HEK293 (cell line): ENCODE measurements around the gene ARHGDIB.

Source experiments
- CTCF ChIA-PET: fragments of 350-600 bp; formaldehyde crosslinking; extraction: SDS; loops from one replicate; lab custom pipeline; 2021; ENCODE audit warnings: antibody characterized with exemption; lab: Yijun Ruan, JAX
- POLR2A ChIA-PET: fragments of 300-600 bp; formaldehyde crosslinking; extraction: SDS; loops from one replicate; lab custom pipeline; 2020; ENCODE audit warnings: antibody characterized with exemption, inconsistent platforms; lab: Yijun Ruan, JAX
- H3K27ac ChIP-seq: fragments of 200-500 bp; sonication (Bioruptor generic); 2 replicates; pipeline ENCODE4 v1.5.1; 2014; ENCODE audit warnings: low read depth, low read length, control low read depth, inconsistent platforms; ENCODE audit errors: extremely low read depth
- H3K36me3 ChIP-seq, 2 experiments: fragments of 200-500 bp in 1 of 2; sonication (Bioruptor generic) in 1 of 2; 1 replicate in 1 of 2; 2 replicates in 1 of 2; pipeline ENCODE4 v1.5.1; 2014 to 2017; ENCODE audit warnings: inconsistent platforms in 2 of 2, low read length in 2 of 2; ENCODE audit not compliant: control insufficient read depth in 2 of 2, insufficient read depth in 1 of 2
- H3K4me1 ChIP-seq: fragments of 200-500 bp; sonication (Bioruptor generic); 2 replicates; pipeline ENCODE4 v1.5.1; 2014; ENCODE audit warnings: mild to moderate bottlenecking, low read length, inconsistent platforms; ENCODE audit not compliant: control insufficient read depth, insufficient read depth
- H3K4me3 ChIP-seq: 2 replicates; pipeline ENCODE4 v1.5.1; 2011; ENCODE audit warnings: low read depth, mild to moderate bottlenecking, control low read depth, low read length, moderate library complexity
- H3K9me3 ChIP-seq: fragments of 200-500 bp; sonication (Bioruptor generic); 2 replicates; pipeline ENCODE4 v1.5.1; 2014; ENCODE audit warnings: low read depth, low read length, inconsistent platforms; ENCODE audit not compliant: control insufficient read depth, insufficient read depth
- HOXA7 ChIP-seq: sonication (generic); formaldehyde crosslinking; IDR thresholded peaks from 2 replicates; pipeline ENCODE4 v1.8.1; 2022; ENCODE audit warnings: missing genetic modification reagents, borderline replicate concordance
- KLF7 ChIP-seq: fragments of 450-650 bp; formaldehyde crosslinking; IDR thresholded peaks from 2 replicates; pipeline ENCODE4 v1.5.1; 2016; ENCODE audit warnings: missing biosample characterization, missing genetic modification characterization, borderline replicate concordance
- KLF9 ChIP-seq: fragments of 450-650 bp; formaldehyde crosslinking; IDR thresholded peaks from 2 replicates; pipeline ENCODE4 v1.5.1; 2016; ENCODE audit warnings: missing biosample characterization, missing genetic modification characterization, low read depth
- RBAK ChIP-seq: fragments of 450-650 bp; formaldehyde crosslinking; IDR thresholded peaks from 2 replicates; pipeline ENCODE4 v1.5.1; 2016; ENCODE audit warnings: missing biosample characterization, missing genetic modification characterization
- SALL2 ChIP-seq: fragments of 450-650 bp; formaldehyde crosslinking; IDR thresholded peaks from 2 replicates; pipeline ENCODE4 v1.5.0; 2017; ENCODE audit warnings: missing biosample characterization, mild to moderate bottlenecking, missing genetic modification characterization, borderline replicate concordance
- SETDB1 ChIP-seq: IDR thresholded peaks from one replicate; pipeline ENCODE4 v1.6.1; 2017; ENCODE audit warnings: mild to moderate bottlenecking, low read length, moderate library complexity, mixed read lengths; ENCODE audit not compliant: insufficient read length
- ZBTB17 ChIP-seq: fragments of 450-650 bp; formaldehyde crosslinking; IDR thresholded peaks from 2 replicates; pipeline ENCODE4 v1.5.1; 2016; ENCODE audit warnings: missing biosample characterization, missing genetic modification characterization
- ZIC2 ChIP-seq: fragments of 450-650 bp; formaldehyde crosslinking; IDR thresholded peaks from 2 replicates; pipeline ENCODE4 v1.5.1; 2016; ENCODE audit warnings: missing biosample characterization, missing genetic modification characterization
- ZNF10 ChIP-seq: fragments of 450-650 bp; formaldehyde crosslinking; IDR thresholded peaks from 2 replicates; pipeline ENCODE4 v1.5.1; 2017; ENCODE audit warnings: missing biosample characterization, missing genetic modification characterization
- ZNF140 ChIP-seq: fragments of 450-650 bp; formaldehyde crosslinking; IDR thresholded peaks from 2 replicates; pipeline ENCODE4 v1.5.1; 2016; ENCODE audit warnings: missing biosample characterization, missing genetic modification characterization
- ZNF175 ChIP-seq: fragments of 450-650 bp; formaldehyde crosslinking; IDR thresholded peaks from 2 replicates; pipeline ENCODE4 v1.5.1; 2016; ENCODE audit warnings: missing biosample characterization, missing genetic modification characterization
- ZNF214 ChIP-seq: fragments of 450-650 bp; formaldehyde crosslinking; IDR thresholded peaks from 2 replicates; pipeline ENCODE4 v1.5.1; 2017; ENCODE audit warnings: missing biosample characterization, mild to moderate bottlenecking, missing genetic modification characterization, borderline replicate concordance
- ZNF324 ChIP-seq: fragments of 450-650 bp; formaldehyde crosslinking; IDR thresholded peaks from 2 replicates; pipeline ENCODE4 v1.5.1; 2016; ENCODE audit warnings: missing biosample characterization, missing genetic modification characterization
- ZNF521 ChIP-seq: fragments of 450-650 bp; formaldehyde crosslinking; IDR thresholded peaks from 2 replicates; pipeline ENCODE4 v1.5.1; 2017; ENCODE audit warnings: missing biosample characterization, mild to moderate bottlenecking, missing genetic modification characterization
- ZNF529 ChIP-seq: fragments of 450-650 bp; formaldehyde crosslinking; IDR thresholded peaks from 2 replicates; pipeline ENCODE4 v1.5.1; 2017; ENCODE audit warnings: missing genetic modification characterization, missing biosample characterization; ENCODE audit not compliant: insufficient replicate concordance
- ZNF768 ChIP-seq: fragments of 450-650 bp; formaldehyde crosslinking; IDR thresholded peaks from 2 replicates; pipeline ENCODE4 v1.5.1; 2018; ENCODE audit warnings: missing biosample characterization, mild to moderate bottlenecking, missing genetic modification characterization
- ZNF776 ChIP-seq: fragments of 450-650 bp; formaldehyde crosslinking; IDR thresholded peaks from 2 replicates; pipeline ENCODE4 v1.5.0; 2017; ENCODE audit warnings: missing biosample characterization, missing genetic modification characterization, borderline replicate concordance
- ZNF837 ChIP-seq: fragments of 450-650 bp; formaldehyde crosslinking; IDR thresholded peaks from 2 replicates; pipeline ENCODE4 v1.5.1; 2016; ENCODE audit warnings: missing biosample characterization, missing genetic modification characterization
- ZSCAN16 ChIP-seq: fragments of 450-650 bp; formaldehyde crosslinking; IDR thresholded peaks from 2 replicates; pipeline ENCODE4 v1.5.1; 2016; ENCODE audit warnings: missing biosample characterization, missing genetic modification characterization
- ZSCAN30 ChIP-seq: fragments of 450-650 bp; IDR thresholded peaks from 2 replicates; pipeline ENCODE4 v1.5.1; 2018; ENCODE audit warnings: missing biosample characterization, mild to moderate bottlenecking, missing genetic modification characterization, moderate library complexity
- TF ChIP-seq, protein P1 (sequence below): fragments of 450-650 bp; formaldehyde crosslinking; IDR thresholded peaks from 2 replicates; pipeline ENCODE4 v1.5.1; 2016; ENCODE audit warnings: missing biosample characterization, missing genetic modification characterization
- TF ChIP-seq, protein P2 (sequence below): fragments of 450-650 bp; formaldehyde crosslinking; IDR thresholded peaks from 2 replicates; pipeline ENCODE4 v1.5.1; 2016; ENCODE audit warnings: missing biosample characterization, missing genetic modification characterization

Gene ARHGDIB

DNA sequence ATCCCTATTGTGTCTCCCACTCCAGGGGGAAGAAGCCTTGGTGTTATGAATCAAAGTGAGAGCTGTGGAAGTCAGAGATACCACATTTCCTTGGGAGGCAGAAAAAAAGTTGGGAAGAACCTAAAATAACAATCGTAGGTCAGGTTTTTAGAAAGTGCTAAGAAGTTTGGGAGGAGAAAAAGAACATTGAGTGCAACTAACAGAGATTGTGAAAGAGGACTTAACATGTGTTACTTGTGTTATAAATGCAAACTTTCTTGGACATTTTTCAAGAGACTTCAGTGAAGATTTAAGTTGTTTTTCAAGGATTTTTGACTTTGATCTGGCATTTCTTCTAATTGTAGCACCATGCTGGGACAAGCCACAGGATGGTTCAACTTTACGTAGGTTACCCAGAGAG is 15.2 kb downstream of the ARHGDIB start (continued):
- TF ChIP-seq, protein P1, sequence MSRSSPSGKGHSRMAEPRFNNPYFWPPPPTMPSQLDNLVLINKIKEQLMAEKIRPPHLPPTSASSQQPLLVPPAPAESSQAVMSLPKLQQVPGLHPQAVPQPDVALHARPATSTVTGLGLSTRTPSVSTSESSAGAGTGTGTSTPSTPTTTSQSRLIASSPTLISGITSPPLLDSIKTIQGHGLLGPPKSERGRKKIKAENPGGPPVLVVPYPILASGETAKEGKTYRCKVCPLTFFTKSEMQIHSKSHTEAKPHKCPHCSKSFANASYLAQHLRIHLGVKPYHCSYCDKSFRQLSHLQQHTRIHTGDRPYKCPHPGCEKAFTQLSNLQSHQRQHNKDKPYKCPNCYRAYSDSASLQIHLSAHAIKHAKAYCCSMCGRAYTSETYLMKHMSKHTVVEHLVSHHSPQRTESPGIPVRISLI: no peak
- TF ChIP-seq ZSCAN30 (no peak), ZNF324 (tag by site-specific recombination) (no peak), KLF7 (tag by site-specific recombination) (no peak), HOXA7 (CRISPR knock-in tag) (no peak)

DNA sequence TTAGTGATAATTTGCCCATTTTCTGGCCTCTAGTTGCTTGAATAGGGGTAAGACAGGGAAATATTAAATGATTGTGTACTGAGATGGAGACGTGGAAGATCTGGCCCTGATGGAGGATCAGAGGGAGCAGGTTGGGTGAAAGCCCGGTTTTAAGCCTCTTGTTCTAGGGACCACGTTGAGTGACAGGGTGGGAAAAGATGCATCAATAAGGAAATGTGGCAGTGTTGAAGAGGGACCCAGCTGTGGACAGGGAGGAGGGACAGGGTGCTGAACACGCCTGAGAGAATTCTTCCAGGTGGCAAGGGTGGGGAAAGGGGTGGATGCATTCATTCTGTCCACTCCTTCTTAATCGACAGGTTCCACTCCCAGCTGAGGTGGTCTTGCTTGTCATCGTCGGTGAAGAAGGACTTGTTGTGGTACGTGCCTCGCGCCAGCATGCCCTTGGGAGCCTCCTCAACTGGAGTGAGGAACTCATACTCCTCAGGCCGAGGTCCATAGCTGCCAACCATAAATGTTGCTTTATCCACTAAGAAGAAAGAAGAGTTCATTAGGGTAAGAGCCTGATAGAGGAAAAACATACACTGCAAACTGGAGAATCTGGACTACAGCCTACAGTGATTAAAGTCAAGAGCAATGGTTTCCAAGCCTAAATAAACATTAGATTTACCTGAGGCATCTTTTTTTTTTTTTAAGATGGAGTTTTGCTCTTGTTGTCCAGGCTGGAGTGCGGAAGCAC is 19.0 kb downstream of the ARHGDIB start:
- TF ChIP-seq ZNF521 (tag by site-specific recombination): no peak
- TF ChIP-seq, all 188 proteins: peak for 0
- CTCF ChIA-PET: interaction anchor here (0.5 kb wide), 1 partner anchor 627 kb away, joined by 3 read pairs; no protein-coding TSS in a partner anchor
- H3K36me3 ChIP-seq: no peaks in the 10 kb centered on the region

DNA sequence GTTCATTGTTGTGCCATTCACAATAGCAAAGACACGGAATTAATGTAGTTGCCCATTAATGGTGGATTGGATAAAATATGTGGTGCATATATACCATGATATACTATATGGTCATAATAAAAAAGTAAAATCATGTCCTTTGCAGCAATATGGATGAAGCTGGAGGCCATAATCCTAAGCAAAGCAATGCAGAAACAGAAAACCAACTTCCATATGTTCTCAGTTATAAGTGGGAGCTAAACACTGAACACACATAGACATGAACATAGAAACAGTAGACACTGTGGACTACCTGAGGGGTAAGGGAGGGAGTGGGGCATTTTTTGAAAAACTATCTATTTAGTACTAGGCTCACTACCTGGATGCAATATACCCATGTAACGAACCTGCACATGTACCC is 20.0 kb downstream of the ARHGDIB start:
- H3K9me3 ChIP-seq: no peaks in the 10 kb centered on the region
- TF ChIP-seq ZBTB17 (tag by site-specific recombination): no peak
- no peak for TF ChIP-seq ZNF768
- no peak for TF ChIP-seq SALL2 (tag by site-specific recombination)
- no peak for TF ChIP-seq RBAK (tag by site-specific recombination)
- TF ChIP-seq SETDB1: no peak
- TF ChIP-seq, all 188 proteins: peak for 0
- Histone ChIP-seq H3K4me3 (no peak overlapping the region), H3K27ac (no peak overlapping the region), H3K36me3 (no peaks in the 10 kb centered on the region), H3K4me1 (no peaks in the 10 kb centered on the region)
- ChIA-PET CTCF (interaction anchor here (0.5 kb wide), 1 partner anchor 628 kb away, joined by 3 read pairs; no protein-coding TSS in a partner anchor), POLR2A (no interaction called here)

More for the DNA sequence above, 19.0 kb downstream of the ARHGDIB start:
- H3K9me3 ChIP-seq: no peaks in the 10 kb centered on the region
- no peak overlapping the region for H3K27ac ChIP-seq
- H3K4me3 ChIP-seq: no peak overlapping the region
- POLR2A ChIA-PET: no interaction called here
- H3K4me1 ChIP-seq: no peaks in the 10 kb centered on the region

DNA sequence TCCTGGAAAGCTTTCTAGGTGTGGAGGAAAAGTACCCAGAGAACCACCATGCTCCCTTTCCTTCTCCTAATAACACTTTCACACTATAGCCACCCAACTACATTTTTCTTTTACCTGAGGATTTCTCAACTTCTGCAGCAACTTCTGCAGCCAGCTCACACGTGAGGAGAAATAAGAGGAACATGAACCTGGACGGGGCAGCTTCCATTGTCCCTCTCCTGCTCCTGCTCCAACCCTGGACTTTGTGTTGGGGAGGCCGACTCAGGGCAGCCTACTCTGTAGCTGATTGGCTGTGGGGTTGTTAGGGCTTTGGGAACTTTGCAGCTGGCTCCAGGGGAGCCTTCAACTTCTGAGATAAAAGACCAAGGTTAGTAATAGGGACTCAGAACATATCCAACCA is 23.1 kb downstream of the ARHGDIB start, which contains the start of gene ERP27:
ERP27 (minus strand) TSS at position 237 of the 400 bp plus-strand sequence; CDS start at position 208, 29 bp downstream.
- H3K27ac ChIP-seq: no peak within 1 kb of the TSS
- CTCF ChIA-PET: no interaction called here
- POLR2A ChIA-PET: no interaction called here

DNA sequence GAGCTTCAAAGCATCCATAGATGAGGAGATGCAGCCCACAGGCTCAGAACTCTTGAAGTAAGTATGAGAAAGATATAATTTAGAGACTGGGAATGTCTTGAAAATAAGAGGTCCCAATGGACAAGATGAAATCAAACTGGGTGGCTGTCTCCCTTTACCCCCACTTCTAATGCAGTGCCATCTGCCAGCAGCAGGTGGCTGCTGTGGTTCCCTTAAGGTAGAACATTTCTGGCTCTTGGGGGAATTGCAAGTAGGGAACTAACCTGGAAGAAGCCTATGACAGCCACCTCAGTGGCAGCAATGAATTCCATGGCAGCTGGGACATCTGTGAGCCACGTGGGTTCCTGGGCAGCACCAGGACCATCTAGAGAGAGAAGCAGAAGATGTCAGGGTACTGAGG is 23.7 kb downstream of the ARHGDIB start:
- no peaks in the 10 kb centered on the region for H3K4me1 ChIP-seq
- CTCF ChIA-PET: interaction anchor here (0.6 kb wide), 1 partner anchor 563 kb away, joined by 4 read pairs; no protein-coding TSS in a partner anchor
- H3K9me3 ChIP-seq: no peaks in the 10 kb centered on the region
- no peaks in the 10 kb centered on the region for H3K36me3 ChIP-seq
- POLR2A ChIA-PET: no interaction called here
- TF ChIP-seq ZNF837 (tag by site-specific recombination): no peak
- TF ChIP-seq ZSCAN16 (tag by site-specific recombination): no peak
- no peak for TF ChIP-seq ZNF214 (tag by site-specific recombination)
- no peak for TF ChIP-seq ZNF140
- TF ChIP-seq ZIC2 (tag by site-specific recombination): no peak
- TF ChIP-seq KLF9 (tag by site-specific recombination): no peak
- TF ChIP-seq ZNF10 (tag by site-specific recombination): no peak
- TF ChIP-seq, protein P2, sequence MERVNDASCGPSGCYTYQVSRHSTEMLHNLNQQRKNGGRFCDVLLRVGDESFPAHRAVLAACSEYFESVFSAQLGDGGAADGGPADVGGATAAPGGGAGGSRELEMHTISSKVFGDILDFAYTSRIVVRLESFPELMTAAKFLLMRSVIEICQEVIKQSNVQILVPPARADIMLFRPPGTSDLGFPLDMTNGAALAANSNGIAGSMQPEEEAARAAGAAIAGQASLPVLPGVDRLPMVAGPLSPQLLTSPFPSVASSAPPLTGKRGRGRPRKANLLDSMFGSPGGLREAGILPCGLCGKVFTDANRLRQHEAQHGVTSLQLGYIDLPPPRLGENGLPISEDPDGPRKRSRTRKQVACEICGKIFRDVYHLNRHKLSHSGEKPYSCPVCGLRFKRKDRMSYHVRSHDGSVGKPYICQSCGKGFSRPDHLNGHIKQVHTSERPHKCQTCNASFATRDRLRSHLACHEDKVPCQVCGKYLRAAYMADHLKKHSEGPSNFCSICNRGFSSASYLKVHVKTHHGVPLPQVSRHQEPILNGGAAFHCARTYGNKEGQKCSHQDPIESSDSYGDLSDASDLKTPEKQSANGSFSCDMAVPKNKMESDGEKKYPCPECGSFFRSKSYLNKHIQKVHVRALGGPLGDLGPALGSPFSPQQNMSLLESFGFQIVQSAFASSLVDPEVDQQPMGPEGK (tag by site-specific recombination): no peak
- H3K27ac ChIP-seq: no peak overlapping the region
- no peak overlapping the region for H3K4me3 ChIP-seq

More for the DNA sequence above, 23.1 kb downstream of the ARHGDIB start, which contains the start of gene ERP27:
- H3K9me3 ChIP-seq: no peaks in the 10 kb centered on the region
- no peak within 1 kb of the TSS for H3K4me3 ChIP-seq
- TF ChIP-seq ZNF175 (tag by site-specific recombination) (no peak), ZNF776 (tag by site-specific recombination) (no peak), ZNF529 (tag by site-specific recombination) (no peak)
- H3K4me1 ChIP-seq: no peaks in the 10 kb centered on the region
- no peaks in the 10 kb centered on the region for H3K36me3 ChIP-seq
